Activated naive CD8-positive, alpha-beta T cell treated with anti-CD3 and anti-CD28 coated beads, Interleukin-2, amount 10 ng/mL, durations not matched to agents 7 days and 5 days (primary cell): ENCODE measurements around the gene CDC16. TPM values are rescaled to one million over a fixed set of nuclear protein-coding genes. Genes with fewer than 3 reads are reported as not detected.

Experiments
- ATAC-seq: fragments of 150-1000 bp; cut with Tn5 transposase; one replicate; pipeline ENCODE4 v1.10.0; 2021; ENCODE audit warnings: low read depth, moderate library complexity
- POLR2A ChIA-PET: fragments of 350-600 bp; sonication (Branson Sonifier 250); formaldehyde crosslinking; loops from one replicate; lab custom pipeline; 2021; ENCODE audit warnings: antibody characterized with exemption; lab: Charles Lee
- DNase-seq: peaks from one replicate; pipeline ENCODE4 v3.0.0; 2021
- H3K27ac Mint-ChIP-seq: one replicate; pipeline ENCODE4 v1.8.0; 2022; ENCODE audit warnings: mild to moderate bottlenecking, mixed read lengths
- H3K27me3 Mint-ChIP-seq: one replicate; pipeline ENCODE4 v1.8.0; 2022; ENCODE audit warnings: mild to moderate bottlenecking, moderate library complexity, mixed read lengths
- H3K36me3 Mint-ChIP-seq: one replicate; pipeline ENCODE4 v1.8.0; 2021; ENCODE audit warnings: mild to moderate bottlenecking, mixed read lengths
- H3K4me1 Mint-ChIP-seq: one replicate; pipeline ENCODE4 v1.8.0; 2021; ENCODE audit warnings: mixed read lengths
- H3K4me3 Mint-ChIP-seq: one replicate; pipeline ENCODE4 v1.8.0; 2022; ENCODE audit warnings: mild to moderate bottlenecking, moderate library complexity, mixed read lengths
- H3K9me3 Mint-ChIP-seq: one replicate; pipeline ENCODE4 v1.8.0; 2021; ENCODE audit warnings: mixed read lengths
- total RNA-seq, 2 experiments: library from RNA; stranded (reverse); gene quantifications; one replicate each; pipeline ENCODE4 v1.2.3, GENCODE V29; 2021

The CDC16 gene
- total RNA-seq, 2 experiments from 2014 or later: 91.1 to 99.7 TPM

DNA sequence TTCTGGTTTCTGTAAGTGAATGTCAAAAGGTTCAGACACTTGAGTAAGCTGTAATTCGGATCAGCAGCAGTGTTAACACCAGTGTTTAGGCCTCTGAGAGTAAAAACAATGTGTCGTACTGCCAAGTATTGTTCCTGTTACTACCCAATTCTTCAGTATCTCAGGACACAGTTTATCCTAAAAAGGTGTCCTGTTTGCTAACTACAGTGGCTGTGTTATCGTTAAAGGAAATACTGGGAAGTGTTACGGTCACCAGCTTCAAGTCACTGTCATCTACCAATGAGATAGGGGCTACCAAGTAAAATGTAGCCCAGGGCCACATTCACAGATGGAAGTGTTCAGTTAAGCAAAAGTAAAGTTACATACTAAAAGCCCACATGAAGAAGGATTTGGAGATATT, 44.4 kb downstream of the CDC16 start:
- no peak for DNase-seq
- H3K36me3 Mint-ChIP-seq: peaks cover 23% of the 10 kb centered on the region
- no peaks in the 10 kb centered on the region for H3K9me3 Mint-ChIP-seq
- POLR2A ChIA-PET: interaction anchor here (1.4 kb wide), 1 partner anchor 56 kb away, joined by 3 read pairs; no protein-coding TSS in a partner anchor
- H3K27me3 Mint-ChIP-seq: no peaks in the 10 kb centered on the region
- peak overlapping the region; percentile 97 for H3K27ac Mint-ChIP-seq
- no peak for ATAC-seq
- H3K4me1 Mint-ChIP-seq: peaks cover 25% of the 10 kb centered on the region
- H3K4me3 Mint-ChIP-seq: no peak overlapping the region

DNA sequence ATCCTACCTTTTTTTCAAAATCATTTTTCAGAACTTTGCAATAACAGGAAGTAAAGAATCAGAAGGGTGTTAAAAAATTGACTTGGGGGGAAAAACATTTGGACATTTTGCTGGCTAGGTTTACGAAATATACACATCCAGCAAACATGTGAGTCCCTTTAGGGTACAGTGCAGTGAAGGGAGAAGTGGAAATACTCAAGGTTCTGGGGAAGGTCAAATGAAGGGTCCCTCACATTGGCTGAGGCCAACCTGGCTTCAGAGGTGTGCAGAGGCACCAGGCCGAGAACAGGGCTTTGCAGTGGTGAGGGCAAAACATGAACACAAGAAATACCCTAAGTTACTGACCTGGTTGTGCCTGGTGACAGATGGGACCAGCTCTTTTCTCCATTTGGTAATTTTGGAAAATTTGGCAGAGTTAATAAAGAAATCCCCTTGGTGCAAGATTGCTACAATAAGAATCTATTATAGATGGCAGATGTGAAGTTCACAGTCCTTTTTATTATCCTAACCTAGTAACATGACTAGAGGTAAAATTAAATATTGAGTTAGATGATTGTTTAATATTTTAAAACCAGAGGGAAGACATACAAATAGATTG, 45.2 kb downstream of the CDC16 start:
- Mint-ChIP-seq H3K36me3 (peaks cover 23% of the 10 kb centered on the region), H3K9me3 (no peaks in the 10 kb centered on the region), H3K4me3 (peak overlapping the region; percentile 71), H3K27ac (peak overlapping the region; percentile 97), H3K27me3 (no peaks in the 10 kb centered on the region), H3K4me1 (peaks cover 26% of the 10 kb centered on the region)
- ATAC-seq: no peak
- DNase-seq: no peak
- POLR2A ChIA-PET: interaction anchor here (1.0 to 2.1 kb wide), 3 partner anchors 35 to 61 kb away, joined by 3 to 9 read pairs (median 4); no protein-coding TSS in a partner anchor

DNA sequence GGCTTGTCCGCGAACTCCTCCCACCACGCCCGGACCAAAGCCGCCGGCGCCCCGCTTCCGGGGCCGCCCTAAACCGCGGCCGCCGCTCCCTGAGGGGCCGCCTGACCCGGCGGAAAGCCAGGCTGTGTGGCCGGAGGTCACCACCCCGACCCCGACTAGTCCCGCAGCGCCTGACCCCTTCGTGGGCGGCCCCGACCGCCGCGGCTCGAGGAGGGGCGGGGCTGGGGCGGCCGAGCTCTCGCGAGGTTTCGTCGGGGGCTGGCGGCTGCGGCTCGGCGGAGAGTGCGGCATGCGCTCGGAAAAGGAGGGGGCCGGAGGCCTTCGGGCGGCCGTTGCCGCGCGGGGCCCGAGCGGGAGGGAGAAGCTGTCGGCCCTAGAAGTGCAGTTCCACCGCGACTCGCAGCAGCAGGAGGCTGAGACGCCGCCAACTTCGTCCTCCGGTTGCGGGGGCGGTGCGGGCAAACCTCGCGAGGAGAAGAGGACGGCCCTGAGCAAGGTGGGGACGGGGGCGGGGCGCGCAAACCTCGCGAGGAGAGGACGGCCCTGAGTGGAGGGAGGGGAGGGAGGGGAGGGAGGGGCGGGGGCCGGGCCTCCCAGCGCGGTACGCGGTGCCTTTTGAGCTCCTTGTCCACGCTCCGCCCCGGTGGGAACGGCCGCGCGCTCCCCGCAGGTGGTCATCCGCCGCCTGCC, 46.8 kb downstream of the CDC16 start, which contains the start of gene UPF3A:
UPF3A (plus strand) TSS at position 251 of the 690 bp plus-strand sequence; CDS start at position 290, 39 bp downstream.
- H3K27me3 Mint-ChIP-seq: no peaks in the 10 kb centered on the region
- POLR2A ChIA-PET: interaction anchor here (0.9 to 2.1 kb wide), 4 partner anchors 12 to 46 kb away, joined by 4 to 9 read pairs (median 6); partner anchors contain the start of gene CHAMP1
- H3K4me3 Mint-ChIP-seq: peak within 1 kb of the TSS; percentile 91
- peaks cover 29% of the 10 kb centered on the region for H3K4me1 Mint-ChIP-seq
- peak; percentile 77 for ATAC-seq
- DNase-seq: peak; percentile 96
- peaks cover 23% of the 10 kb centered on the region for H3K36me3 Mint-ChIP-seq
- no peaks in the 10 kb centered on the region for H3K9me3 Mint-ChIP-seq
- peak within 1 kb of the TSS; percentile 97 for H3K27ac Mint-ChIP-seq

DNA sequence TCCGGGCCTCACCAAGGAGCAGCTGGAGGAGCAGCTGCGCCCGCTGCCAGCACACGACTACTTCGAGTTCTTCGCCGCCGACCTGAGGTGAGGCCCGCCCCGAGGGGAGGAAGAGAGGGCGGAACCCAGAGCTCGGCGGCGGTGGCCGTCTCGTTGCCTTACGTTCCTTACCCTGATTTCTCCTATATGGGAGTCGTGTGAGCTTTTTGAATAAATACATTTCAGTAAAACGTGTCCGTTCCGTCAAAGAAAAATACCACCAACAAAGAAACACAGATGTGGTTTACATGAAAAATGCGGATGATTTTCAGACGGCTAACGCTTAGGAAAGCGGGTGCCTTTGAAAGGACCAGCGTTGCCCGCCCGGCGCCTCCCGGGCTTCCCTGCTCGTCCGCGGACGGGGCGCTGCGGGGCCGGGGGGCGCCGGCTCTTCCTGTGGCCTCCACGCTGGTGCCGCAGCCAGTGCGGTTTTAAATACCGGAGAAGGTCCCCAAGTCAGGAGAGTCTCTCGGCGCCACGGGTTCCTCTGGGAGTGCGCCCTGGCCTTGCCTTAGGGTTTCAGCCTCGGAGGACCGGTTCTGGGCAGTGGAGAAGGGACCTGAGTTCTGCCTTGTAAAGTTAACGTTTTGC, 47.5 kb downstream of the CDC16 start:
- POLR2A ChIA-PET: interaction anchor here (0.9 to 2.1 kb wide), 4 partner anchors 12 to 46 kb away, joined by 4 to 9 read pairs (median 6); partner anchors contain the start of gene CHAMP1
- H3K4me1 Mint-ChIP-seq: peaks cover 29% of the 10 kb centered on the region

DNA sequence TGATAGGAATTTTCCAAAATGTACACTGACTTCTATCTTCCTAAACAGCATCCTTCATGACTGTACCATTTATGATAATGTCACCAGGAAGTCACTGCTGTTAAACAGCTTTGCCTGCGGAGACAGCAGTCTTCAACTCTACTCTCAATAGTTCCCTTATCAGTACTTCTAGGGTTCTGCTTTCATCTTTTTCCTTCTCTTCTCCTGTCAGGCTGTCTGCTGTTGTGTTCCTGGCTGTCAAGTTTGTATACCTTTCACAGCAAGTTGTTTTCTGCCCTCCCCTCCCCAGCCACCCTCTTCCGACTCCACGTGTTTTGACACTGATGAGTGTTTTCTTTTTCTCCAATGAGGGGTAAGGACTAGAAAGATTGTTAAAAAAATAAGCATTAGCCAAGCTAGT, 48.9 kb downstream of the CDC16 start:
- POLR2A ChIA-PET: no interaction called here
- H3K36me3 Mint-ChIP-seq: peaks cover 36% of the 10 kb centered on the region
- no peak for ATAC-seq
- peak overlapping the region; percentile 61 for H3K4me3 Mint-ChIP-seq
- no peak overlapping the region for H3K27ac Mint-ChIP-seq
- peaks cover 32% of the 10 kb centered on the region for H3K4me1 Mint-ChIP-seq
- no peak for DNase-seq
- H3K27me3 Mint-ChIP-seq: no peaks in the 10 kb centered on the region
- no peaks in the 10 kb centered on the region for H3K9me3 Mint-ChIP-seq

More for the DNA sequence above, 47.5 kb downstream of the CDC16 start:
- Mint-ChIP-seq H3K27ac (peak overlapping the region; percentile 97), H3K36me3 (peaks cover 30% of the 10 kb centered on the region), H3K4me3 (peak overlapping the region; percentile 89), H3K27me3 (no peaks in the 10 kb centered on the region), H3K9me3 (no peaks in the 10 kb centered on the region)
- peak; percentile 71 for ATAC-seq
- DNase-seq: peak; percentile 63

DNA sequence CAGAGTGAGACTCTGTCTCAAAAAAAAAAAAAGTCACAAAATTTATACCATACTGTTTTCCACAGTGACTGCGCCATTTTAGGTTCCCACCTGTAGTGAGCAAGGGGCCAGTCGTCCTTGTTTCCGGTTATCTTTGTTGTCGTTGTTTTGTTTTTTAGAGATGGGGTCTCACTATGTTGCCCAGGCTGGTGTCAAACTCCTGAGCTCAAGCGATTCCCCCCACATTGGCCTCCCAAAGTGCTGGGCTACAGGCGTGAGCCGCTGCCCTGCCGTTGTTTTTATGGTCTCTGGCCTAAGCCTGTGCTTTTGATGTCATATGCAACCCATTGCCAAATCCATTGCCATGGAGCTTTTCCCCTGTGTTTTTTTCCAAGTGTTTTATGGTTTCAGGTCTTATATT, 50.0 kb downstream of the CDC16 start:
- H3K27ac Mint-ChIP-seq: no peak overlapping the region
- no peak for ATAC-seq
- no peak for DNase-seq
- H3K27me3 Mint-ChIP-seq: no peaks in the 10 kb centered on the region
- peaks cover 28% of the 10 kb centered on the region for H3K4me1 Mint-ChIP-seq
- H3K9me3 Mint-ChIP-seq: no peaks in the 10 kb centered on the region
- H3K4me3 Mint-ChIP-seq: peak overlapping the region; percentile 22
- peaks cover 40% of the 10 kb centered on the region for H3K36me3 Mint-ChIP-seq
- POLR2A ChIA-PET: interaction anchor here (0.7 kb wide), 1 partner anchor 49 kb away, joined by 6 read pairs; no protein-coding TSS in a partner anchor

DNA sequence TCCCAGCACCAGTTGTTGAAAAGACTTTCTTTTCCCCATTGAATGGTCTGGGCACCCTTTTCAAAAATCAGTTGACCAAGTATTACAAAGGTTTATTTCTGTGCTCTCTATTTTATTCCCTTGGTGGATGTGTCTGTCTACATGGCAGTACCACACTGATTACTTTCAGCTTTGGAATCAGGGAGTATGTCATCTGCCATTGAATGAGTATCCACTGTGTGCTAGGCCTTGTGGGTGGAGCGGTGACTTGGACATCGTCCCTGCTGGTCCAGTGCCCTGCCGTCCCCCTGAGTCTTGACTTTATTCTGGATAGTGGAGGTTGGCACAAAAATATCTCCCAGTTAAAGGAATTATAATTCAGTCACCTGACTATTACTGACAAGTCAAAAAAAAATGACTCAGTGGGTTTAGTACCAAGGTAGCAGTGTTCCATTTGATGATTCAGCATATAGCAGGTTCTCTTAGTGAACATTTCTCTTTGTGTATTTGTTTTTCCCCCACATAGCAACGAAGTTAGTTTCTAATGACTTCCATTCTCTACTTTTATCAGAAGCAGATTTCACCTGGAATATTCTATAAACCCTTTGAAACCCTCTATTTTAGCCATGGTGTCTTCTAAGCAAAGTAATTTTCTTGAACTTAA, 50.6 kb downstream of the CDC16 start:
- peaks cover 41% of the 10 kb centered on the region for H3K36me3 Mint-ChIP-seq
- H3K4me1 Mint-ChIP-seq: peaks cover 23% of the 10 kb centered on the region
- no peaks in the 10 kb centered on the region for H3K9me3 Mint-ChIP-seq
- no peak overlapping the region for H3K4me3 Mint-ChIP-seq
- no peak for DNase-seq
- no peaks in the 10 kb centered on the region for H3K27me3 Mint-ChIP-seq
- ATAC-seq: no peak
- no peak overlapping the region for H3K27ac Mint-ChIP-seq
- POLR2A ChIA-PET: interaction anchor here (0.7 kb wide), 1 partner anchor 49 kb away, joined by 6 read pairs; no protein-coding TSS in a partner anchor

DNA sequence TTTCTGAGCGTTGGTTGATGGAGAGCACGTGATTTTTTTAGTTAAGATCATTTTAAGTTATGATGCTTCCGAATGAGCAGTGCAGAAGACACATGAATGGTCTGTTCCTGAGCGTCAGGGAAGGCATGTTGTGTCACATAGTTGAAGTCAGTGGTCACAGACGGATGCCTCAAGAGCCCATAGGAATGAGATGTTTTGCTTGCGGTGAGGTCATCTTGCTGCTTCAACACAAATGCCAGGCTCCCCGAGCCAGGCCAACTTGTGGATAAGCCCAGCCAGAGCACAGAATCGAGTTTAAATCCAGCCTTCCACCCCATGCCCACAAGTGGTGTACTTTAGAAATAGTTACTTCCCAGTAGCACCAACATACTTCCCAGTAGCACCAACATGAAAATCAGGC, 52.1 kb downstream of the CDC16 start:
- no peak overlapping the region for H3K27ac Mint-ChIP-seq

DNA sequence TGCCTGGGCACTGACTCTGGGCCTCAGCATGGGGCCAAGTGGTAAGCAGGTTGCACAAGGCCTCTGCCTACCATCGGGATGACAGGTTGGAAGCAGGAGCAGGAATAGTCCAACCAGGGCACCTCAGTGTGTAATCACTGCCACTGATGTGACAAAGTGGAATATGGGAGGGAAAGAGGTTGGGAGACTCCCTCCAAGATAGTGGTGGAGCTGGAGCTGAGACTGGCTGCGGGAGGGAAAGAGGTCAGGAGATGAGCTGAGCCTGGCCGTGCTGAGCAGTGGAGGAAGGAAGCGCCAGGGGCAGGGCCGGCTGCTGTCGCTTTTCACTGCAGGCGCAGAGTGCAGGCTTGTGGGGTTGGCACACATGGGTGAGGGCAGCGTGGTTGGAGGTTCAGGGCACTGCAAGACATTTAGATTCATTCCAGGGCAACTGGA, 53.5 kb downstream of the CDC16 start:
- no peaks in the 10 kb centered on the region for H3K9me3 Mint-ChIP-seq
- POLR2A ChIA-PET: no interaction called here
- H3K27me3 Mint-ChIP-seq: no peaks in the 10 kb centered on the region
- peaks cover 47% of the 10 kb centered on the region for H3K36me3 Mint-ChIP-seq
- no peak overlapping the region for H3K4me3 Mint-ChIP-seq
- DNase-seq: no peak
- peak overlapping the region; percentile 11 for H3K27ac Mint-ChIP-seq
- ATAC-seq: no peak
- H3K4me1 Mint-ChIP-seq: peaks cover 15% of the 10 kb centered on the region

More for the DNA sequence above, 52.1 kb downstream of the CDC16 start:
- Mint-ChIP-seq H3K4me3 (no peak overlapping the region), H3K9me3 (no peaks in the 10 kb centered on the region), H3K36me3 (peaks cover 44% of the 10 kb centered on the region), H3K27me3 (no peaks in the 10 kb centered on the region), H3K4me1 (peaks cover 19% of the 10 kb centered on the region)
- DNase-seq: no peak
- ATAC-seq: no peak
- POLR2A ChIA-PET: no interaction called here

DNA sequence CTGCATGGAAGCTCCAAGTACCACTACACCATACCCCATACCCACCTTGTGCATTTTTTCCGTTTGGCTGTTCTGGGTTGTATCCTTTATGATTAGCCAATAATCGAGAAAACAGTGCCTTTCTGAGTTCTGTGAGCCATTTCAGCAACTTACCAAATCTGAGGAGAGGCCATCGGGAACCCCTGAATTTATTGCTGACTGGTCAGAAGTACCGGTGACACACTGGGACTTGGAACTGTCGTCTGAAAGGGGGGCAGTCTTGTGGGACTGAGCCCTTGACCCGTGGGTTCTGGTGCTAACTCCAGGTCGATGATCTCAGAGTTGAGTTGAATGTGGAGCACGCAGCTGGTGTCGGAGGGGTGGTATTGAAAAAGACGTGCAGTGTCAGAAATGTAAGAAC, 61.8 kb downstream of the CDC16 start:
- POLR2A ChIA-PET: no interaction called here
- Mint-ChIP-seq H3K27me3 (no peaks in the 10 kb centered on the region), H3K36me3 (peaks cover 13% of the 10 kb centered on the region)

DNA sequence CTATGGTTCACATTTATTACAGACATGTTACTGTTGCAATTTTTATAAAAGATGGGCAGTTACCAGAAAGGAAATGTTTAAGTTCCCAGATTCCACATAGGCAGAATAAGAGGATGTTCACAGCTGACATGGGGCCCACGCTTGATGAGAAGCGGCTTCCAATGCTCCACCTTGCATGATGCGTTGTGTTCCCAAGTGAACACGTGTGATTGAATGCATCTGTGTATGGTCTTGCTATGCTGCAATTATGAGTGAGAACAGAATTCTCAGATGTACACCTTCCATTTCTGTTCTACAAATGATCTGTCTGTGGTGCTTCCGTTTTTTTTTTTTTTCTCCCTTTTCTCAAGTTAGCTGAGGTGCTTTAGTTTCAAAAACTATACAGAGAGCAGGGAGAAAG, 62.2 kb downstream of the CDC16 start:
- no peak overlapping the region for H3K4me3 Mint-ChIP-seq
- H3K27ac Mint-ChIP-seq: no peak overlapping the region
- no peaks in the 10 kb centered on the region for H3K9me3 Mint-ChIP-seq
- DNase-seq (no peak), ATAC-seq (no peak)
- peaks cover 16% of the 10 kb centered on the region for H3K36me3 Mint-ChIP-seq
- POLR2A ChIA-PET: no interaction called here
- peaks cover 2% of the 10 kb centered on the region for H3K4me1 Mint-ChIP-seq
- no peaks in the 10 kb centered on the region for H3K27me3 Mint-ChIP-seq

More for the DNA sequence above, 61.8 kb downstream of the CDC16 start:
- Mint-ChIP-seq H3K27ac (no peak overlapping the region), H3K4me3 (no peak overlapping the region), H3K9me3 (no peaks in the 10 kb centered on the region), H3K4me1 (peaks cover 3% of the 10 kb centered on the region)
- DNase-seq (no peak), ATAC-seq (no peak)

DNA sequence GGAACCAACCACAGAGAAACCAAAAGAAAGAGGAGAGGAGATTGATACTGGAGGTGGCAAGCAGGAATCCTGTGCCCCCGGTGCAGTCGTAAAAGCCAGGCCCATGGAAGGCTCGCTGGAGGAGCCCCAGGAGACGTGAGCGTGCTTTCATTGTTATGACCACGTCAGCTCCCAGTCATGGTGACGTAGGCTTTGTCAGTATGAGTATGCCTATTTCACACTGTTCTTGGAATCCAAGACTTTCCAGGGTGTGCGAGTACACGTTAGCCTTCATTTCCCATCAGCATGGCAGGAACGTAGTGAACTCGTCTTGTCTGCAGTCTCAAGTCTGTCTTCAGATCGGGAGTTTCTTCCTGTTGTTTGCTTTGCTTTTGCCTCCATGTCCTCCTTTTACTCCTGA, 64.2 kb downstream of the CDC16 start:
- POLR2A ChIA-PET: no interaction called here
- ATAC-seq (no peak), DNase-seq (no peak)
- H3K36me3 Mint-ChIP-seq: peaks cover 15% of the 10 kb centered on the region
- H3K27me3 Mint-ChIP-seq: no peaks in the 10 kb centered on the region
- no peaks in the 10 kb centered on the region for H3K9me3 Mint-ChIP-seq
- no peak overlapping the region for H3K27ac Mint-ChIP-seq
- H3K4me3 Mint-ChIP-seq: no peak overlapping the region
- peaks cover 1% of the 10 kb centered on the region for H3K4me1 Mint-ChIP-seq
